Measurements from ENCODE around the gene IMMP2L.

IMMP2L gene

DNA sequence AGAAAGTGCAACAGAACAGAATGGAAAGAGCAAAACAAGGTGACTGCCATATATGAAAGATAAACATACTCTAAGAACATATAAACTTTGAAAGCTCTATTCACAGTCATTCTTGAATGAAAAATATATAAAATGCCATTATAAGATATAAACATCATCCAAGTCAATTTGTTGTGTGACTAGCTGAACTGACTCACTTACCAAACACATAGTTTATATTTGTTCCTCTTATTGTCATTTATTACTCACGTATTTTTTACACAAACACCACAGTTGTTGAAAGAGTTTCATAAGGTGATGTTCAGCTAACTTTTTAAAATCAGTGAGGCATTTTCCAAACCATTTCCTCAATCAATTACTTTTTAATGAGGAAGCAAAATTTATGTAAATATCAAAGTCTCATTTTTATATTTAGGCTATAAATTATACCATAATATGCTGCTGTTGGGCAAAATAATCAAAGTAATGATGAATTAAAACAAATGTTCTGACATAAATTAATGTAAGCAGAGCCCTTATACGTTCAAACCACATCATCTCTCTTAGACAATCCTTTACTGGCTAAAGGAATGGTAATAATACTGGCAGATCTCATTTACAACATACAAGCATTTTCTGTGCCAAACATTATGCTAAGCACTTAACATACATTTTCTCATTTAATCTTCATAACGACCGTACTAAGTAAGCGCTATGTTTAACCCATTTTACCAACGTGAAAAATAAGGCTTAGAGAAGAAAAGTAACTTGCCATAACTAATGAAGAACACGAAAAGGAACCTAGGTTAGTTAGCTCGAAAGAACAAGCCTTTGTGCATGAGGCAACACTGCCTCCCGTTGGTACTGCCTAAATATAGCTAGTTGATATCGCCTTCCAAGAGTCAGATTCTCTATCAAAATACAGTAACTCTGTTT, 464.0 kb downstream of the IMMP2L start:
- Mint-ChIP-seq H3K27ac (peak overlapping the region in 2 of 3 experiments; percentile 10 to 22), H3K4me1 (peaks cover 37% of the 10 kb centered on the region), H3K36me3 (ENCODE audit: low read depth) (no peaks in the 10 kb centered on the region), H3K27me3 (ENCODE audit: low read depth) (no peaks in the 10 kb centered on the region), H3K9me3 (no peaks in the 10 kb centered on the region), H3K4me3 (no peak overlapping the region)
- TF ChIP-seq, protein P1, sequence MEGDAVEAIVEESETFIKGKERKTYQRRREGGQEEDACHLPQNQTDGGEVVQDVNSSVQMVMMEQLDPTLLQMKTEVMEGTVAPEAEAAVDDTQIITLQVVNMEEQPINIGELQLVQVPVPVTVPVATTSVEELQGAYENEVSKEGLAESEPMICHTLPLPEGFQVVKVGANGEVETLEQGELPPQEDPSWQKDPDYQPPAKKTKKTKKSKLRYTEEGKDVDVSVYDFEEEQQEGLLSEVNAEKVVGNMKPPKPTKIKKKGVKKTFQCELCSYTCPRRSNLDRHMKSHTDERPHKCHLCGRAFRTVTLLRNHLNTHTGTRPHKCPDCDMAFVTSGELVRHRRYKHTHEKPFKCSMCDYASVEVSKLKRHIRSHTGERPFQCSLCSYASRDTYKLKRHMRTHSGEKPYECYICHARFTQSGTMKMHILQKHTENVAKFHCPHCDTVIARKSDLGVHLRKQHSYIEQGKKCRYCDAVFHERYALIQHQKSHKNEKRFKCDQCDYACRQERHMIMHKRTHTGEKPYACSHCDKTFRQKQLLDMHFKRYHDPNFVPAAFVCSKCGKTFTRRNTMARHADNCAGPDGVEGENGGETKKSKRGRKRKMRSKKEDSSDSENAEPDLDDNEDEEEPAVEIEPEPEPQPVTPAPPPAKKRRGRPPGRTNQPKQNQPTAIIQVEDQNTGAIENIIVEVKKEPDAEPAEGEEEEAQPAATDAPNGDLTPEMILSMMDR (IDR thresholded peaks at IDR 0.05; ENCODE audit: unreplicated experiment in 3 of 3) = peak; percentile 58 to 77 (median 67)

DNA sequence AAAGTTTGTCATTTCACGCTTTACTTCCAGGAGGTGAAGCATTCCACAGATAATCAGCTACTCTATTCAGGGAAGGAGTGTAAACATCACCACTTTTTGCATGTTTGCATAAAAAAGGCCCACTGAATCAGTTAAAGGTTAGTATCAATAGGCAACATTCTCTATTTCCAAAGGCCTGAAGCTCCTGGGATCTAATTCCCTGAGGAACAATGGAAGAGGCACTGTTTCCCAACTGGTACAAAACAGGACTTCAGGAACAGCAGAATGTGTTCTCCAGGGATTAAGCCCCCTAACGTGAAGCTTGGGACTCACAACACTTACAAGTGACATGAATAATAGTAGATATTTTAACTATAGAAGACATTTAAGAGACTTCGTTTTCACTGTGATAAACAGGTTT, 465.3 kb downstream of the IMMP2L start:
- Mint-ChIP-seq H3K4me1 (peaks cover 49% of the 10 kb centered on the region), H3K27ac (no peak overlapping the region), H3K27me3 (ENCODE audit: low read depth) (no peaks in the 10 kb centered on the region), H3K36me3 (ENCODE audit: low read depth) (no peaks in the 10 kb centered on the region), H3K9me3 (no peaks in the 10 kb centered on the region), H3K4me3 (no peak overlapping the region)
- TF ChIP-seq, protein P1 (IDR thresholded peaks at IDR 0.05; ENCODE audit: unreplicated experiment in 3 of 3) = no peak

DNA sequence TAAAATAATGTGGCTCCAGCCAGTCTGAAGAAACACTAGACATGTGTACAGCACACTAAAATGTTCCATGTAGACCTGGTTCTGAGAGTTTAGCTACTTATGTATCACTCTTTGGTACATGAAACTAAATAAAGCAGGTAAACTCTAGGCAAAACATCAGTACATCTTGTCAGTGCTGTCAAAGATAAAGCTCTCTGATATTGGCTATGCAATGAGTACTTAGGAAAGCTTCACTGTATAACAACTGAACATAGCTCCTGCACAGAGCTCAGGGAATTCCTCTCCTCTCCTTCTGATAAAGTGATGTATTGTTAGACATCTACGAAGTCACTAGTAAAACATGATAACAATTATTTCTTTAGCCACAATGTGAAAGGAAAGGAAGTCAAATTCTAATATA, 467.9 kb downstream of the IMMP2L start:
- peak overlapping the region; percentile 53 to 96 (median 96) for H3K4me3 Mint-ChIP-seq
- H3K36me3 Mint-ChIP-seq (ENCODE audit: low read depth) = no peaks in the 10 kb centered on the region
- TF ChIP-seq, protein P1 (IDR thresholded peaks at IDR 0.05; ENCODE audit: unreplicated experiment in 3 of 3) = no peak
- H3K27ac Mint-ChIP-seq = peak overlapping the region in 1 of 3 experiments; percentile 97
- peaks cover 59% of the 10 kb centered on the region for H3K4me1 Mint-ChIP-seq
- no peaks in the 10 kb centered on the region for H3K27me3 Mint-ChIP-seq (ENCODE audit: low read depth)
- no peaks in the 10 kb centered on the region for H3K9me3 Mint-ChIP-seq

DNA sequence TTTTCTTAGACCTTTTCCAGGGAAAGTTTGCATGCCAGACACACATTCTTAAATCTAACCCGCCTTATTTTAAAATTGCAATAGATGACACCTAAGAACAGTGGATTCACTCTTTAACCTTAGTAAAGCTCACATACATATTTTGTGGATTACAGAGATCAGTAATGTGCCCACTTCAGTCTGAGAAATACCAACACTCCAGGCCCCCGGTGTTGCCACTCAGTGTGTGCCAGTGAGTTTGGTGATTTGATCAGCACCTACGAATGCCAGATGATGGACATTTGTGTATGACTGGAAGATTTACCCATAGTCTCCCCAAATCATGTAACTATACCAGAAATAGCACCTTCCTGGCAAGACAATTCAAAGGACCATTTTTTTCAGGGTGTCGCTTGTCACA, 468.8 kb downstream of the IMMP2L start:
- Mint-ChIP-seq H3K4me1 (peaks cover 57% of the 10 kb centered on the region), H3K9me3 (no peaks in the 10 kb centered on the region), H3K27me3 (ENCODE audit: low read depth) (no peaks in the 10 kb centered on the region), H3K36me3 (ENCODE audit: low read depth) (no peaks in the 10 kb centered on the region), H3K27ac (peak overlapping the region in 2 of 3 experiments; percentile 88 to 97), H3K4me3 (peak overlapping the region; percentile 89 to 96 (median 96))
- TF ChIP-seq, protein P1 (IDR thresholded peaks at IDR 0.05; ENCODE audit: unreplicated experiment in 3 of 3) = no peak

DNA sequence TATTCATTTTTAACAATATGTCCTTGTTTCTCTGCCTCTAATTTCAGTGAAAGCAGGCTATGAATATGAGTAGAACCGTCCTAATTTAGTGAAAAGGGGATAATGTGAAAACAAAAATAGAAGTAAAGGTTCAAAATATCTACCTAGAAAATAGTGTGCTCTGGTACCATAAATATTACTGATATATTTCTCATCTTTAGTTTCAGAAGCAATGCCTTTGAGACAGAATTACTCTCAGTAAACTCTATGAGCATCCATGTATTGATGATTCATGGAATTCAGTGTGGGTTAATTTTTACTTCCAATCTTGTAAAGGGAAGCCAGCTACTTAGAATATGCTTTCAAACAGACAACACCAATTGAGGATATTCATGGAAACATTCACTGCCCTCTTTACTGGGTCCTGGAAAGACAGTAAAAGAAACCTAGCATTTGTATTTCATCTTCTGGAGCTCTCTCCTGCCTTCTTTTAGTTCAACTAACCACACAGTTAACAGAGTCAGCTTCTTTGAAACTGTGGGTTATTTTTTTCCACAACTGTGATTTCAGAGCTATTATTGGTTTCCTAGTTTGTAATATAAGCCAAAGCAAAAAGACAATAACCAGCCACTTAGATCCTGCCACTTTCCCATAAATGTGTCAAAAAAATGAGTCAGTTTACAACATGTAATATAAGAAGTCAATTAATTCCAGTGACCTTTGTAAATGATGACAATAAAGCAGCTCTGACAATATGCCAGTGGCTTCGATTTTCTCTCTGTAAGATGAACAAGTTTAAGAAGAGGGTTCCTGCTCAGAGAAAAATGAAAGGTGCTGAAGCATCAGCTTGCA, 469.7 kb downstream of the IMMP2L start:
- peaks cover 52% of the 10 kb centered on the region for H3K4me1 Mint-ChIP-seq
- TF ChIP-seq, protein P1 (IDR thresholded peaks at IDR 0.05; ENCODE audit: unreplicated experiment in 3 of 3) = no peak
- H3K36me3 Mint-ChIP-seq (ENCODE audit: low read depth) = no peaks in the 10 kb centered on the region
- no peaks in the 10 kb centered on the region for H3K9me3 Mint-ChIP-seq
- peak overlapping the region; percentile 30 to 97 (median 88) for H3K27ac Mint-ChIP-seq
- H3K27me3 Mint-ChIP-seq (ENCODE audit: low read depth) = no peaks in the 10 kb centered on the region
- H3K4me3 Mint-ChIP-seq = peak overlapping the region; percentile 89 to 96 (median 96)
